Tibial artery (tissue), 4 donors: ENCODE measurements around the gene PRKG1.

Source experiments
- DNase-seq, 2 donors: peaks; one replicate each; pipeline ENCODE4 v3.0.0-alpha.2; 2019
- H3K27ac ChIP-seq, 2 donors: fragments of 200-600 bp; sonication (generic) in 1 of 2; 1 replicate in 1 of 2; 2 replicates in 1 of 2; pipeline ENCODE4 v1.5.1; 2018 to 2019; ENCODE audit warnings: mild to moderate bottlenecking in 1 of 2
- H3K27me3 ChIP-seq, 2 donors: fragments of 200-600 bp; sonication (generic) in 1 of 2; one replicate each; pipeline versions ENCODE4 v1.5.1 to v1.6.0; 2016 to 2019
- H3K36me3 ChIP-seq, 3 donors: fragments of 200-600 bp; sonication (generic) in 2 of 3; one replicate each; pipeline ENCODE4 v1.5.1; 2016 to 2019; ENCODE audit warnings: mild to moderate bottlenecking in 2 of 3
- H3K4me1 ChIP-seq, 4 donors: fragments of 200-600 bp; sonication (generic) in 2 of 4; 1 replicate in 3 of 4; 2 replicates in 1 of 4; pipeline ENCODE4 v1.5.1; 2016 to 2019
- H3K4me3 ChIP-seq, 2 donors: fragments of 200-600 bp; sonication (generic) in 1 of 2; 1 replicate in 1 of 2; 2 replicates in 1 of 2; pipeline ENCODE4 v1.5.1; 2018 to 2019; ENCODE audit warnings: mild to moderate bottlenecking in 2 of 2
- H3K9me3 ChIP-seq, 3 donors: fragments of 200-600 bp; sonication (generic) in 1 of 3; one replicate each; pipeline ENCODE4 v1.5.1; 2016 to 2019
- intact Hi-C: fragments of 100-400 bp; cut with DNase I; formaldehyde crosslinking; loops from one replicate; pipeline ENCODE4 v1.15.0; 2023; ENCODE audit warnings: low total_unique reads
- TF ChIP-seq, protein P1 (sequence below), 2 experiments: fragments of 200-600 bp in 1 of 2; fragments of 450-650 bp in 1 of 2; IDR thresholded peaks; one replicate each; pipeline ENCODE4 v1.5.1; 2017 to 2019; ENCODE audit warnings: antibody characterized with exemption in 2 of 2, mild to moderate bottlenecking in 1 of 2, moderate library complexity in 1 of 2

Gene PRKG1

DNA sequence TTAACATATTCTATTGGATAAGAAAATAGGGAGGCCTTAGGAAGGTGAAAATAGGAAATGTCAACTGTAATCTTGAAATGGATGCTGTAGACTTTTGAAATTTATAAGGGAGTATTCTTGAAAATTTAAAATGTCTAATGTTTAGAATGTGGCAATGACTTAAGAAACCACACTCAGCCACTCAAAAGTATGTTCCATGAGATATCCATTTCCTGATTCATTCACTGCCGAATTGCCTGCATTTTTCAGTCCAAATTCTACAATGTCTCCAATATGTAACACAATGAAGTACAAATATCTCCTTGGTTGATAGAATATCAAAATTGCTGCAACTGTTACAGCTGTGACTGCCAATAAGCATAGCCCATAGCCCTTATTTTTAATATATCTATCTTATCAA lies 25.9 kb downstream of the PRKG1 start:
- intact Hi-C loops = no loop called here
- Histone ChIP-seq H3K27ac (no peak overlapping the region), H3K9me3 (no peaks in the 10 kb centered on the region), H3K4me3 (no peak overlapping the region), H3K27me3 (no peaks in the 10 kb centered on the region), H3K36me3 (no peaks in the 10 kb centered on the region), H3K4me1 (peaks cover 0 to 88% (median 12%) of the 10 kb centered on the region in 4 donors)
- TF ChIP-seq, protein P1, sequence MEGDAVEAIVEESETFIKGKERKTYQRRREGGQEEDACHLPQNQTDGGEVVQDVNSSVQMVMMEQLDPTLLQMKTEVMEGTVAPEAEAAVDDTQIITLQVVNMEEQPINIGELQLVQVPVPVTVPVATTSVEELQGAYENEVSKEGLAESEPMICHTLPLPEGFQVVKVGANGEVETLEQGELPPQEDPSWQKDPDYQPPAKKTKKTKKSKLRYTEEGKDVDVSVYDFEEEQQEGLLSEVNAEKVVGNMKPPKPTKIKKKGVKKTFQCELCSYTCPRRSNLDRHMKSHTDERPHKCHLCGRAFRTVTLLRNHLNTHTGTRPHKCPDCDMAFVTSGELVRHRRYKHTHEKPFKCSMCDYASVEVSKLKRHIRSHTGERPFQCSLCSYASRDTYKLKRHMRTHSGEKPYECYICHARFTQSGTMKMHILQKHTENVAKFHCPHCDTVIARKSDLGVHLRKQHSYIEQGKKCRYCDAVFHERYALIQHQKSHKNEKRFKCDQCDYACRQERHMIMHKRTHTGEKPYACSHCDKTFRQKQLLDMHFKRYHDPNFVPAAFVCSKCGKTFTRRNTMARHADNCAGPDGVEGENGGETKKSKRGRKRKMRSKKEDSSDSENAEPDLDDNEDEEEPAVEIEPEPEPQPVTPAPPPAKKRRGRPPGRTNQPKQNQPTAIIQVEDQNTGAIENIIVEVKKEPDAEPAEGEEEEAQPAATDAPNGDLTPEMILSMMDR (IDR thresholded peaks at IDR 0.05) = no peak
- DNase-seq = no peak

GRCh38 chr10:51103554-51104217 lies 29.4 kb downstream of the PRKG1 start:
- Histone ChIP-seq H3K27me3 (no peaks in the 10 kb centered on the region), H3K4me3 (no peak overlapping the region), H3K4me1 (peaks cover 0 to 81% (median 0%) of the 10 kb centered on the region in 4 donors), H3K9me3 (no peaks in the 10 kb centered on the region), H3K27ac (no peak overlapping the region), H3K36me3 (no peaks in the 10 kb centered on the region)
- TF ChIP-seq, protein P1 (IDR thresholded peaks at IDR 0.05) = no peak
- DNase-seq = no peak
- intact Hi-C loops = no loop called here

DNA sequence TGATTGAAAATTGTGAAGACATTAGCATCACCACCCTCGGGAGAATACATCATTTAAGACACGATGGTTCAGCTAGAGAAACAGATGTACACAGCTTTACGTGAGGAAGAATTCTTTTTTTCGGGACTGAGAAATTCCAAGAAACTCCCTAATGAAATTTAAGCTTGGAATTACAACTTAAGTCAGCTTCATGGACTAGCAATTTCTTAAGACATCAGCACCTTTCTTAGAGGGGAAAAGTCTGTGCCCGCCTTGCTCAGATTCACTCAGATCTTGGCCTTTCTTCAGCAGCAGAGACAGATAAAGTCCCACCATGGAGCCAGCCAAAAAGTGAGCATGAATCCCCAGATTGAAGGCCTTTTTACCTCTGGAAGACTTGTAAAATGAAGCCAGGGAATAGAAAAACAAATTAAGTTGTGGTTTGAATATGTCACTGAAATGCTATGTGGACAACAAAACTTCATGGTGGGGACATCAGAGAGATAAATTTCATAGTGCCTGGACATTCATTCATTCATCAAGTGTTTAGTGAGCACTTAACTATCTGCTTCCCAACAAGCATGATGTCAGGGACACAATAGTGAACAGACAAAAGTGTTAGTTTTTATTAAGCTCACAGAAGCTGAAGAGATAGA lies 32.1 kb downstream of the PRKG1 start:
- Histone ChIP-seq H3K36me3 (no peaks in the 10 kb centered on the region), H3K4me1 (peaks cover 0 to 80% (median 0%) of the 10 kb centered on the region in 4 donors), H3K27ac (no peak overlapping the region), H3K27me3 (no peaks in the 10 kb centered on the region), H3K4me3 (no peak overlapping the region), H3K9me3 (no peaks in the 10 kb centered on the region)
- TF ChIP-seq, protein P1 (IDR thresholded peaks at IDR 0.05) = no peak
- intact Hi-C loops = no loop called here
- DNase-seq = no peak

GRCh38 chr10:51108406-51108805 lies 34.1 kb downstream of the PRKG1 start:
- TF ChIP-seq, protein P1 (IDR thresholded peaks at IDR 0.05) = no peak
- Histone ChIP-seq H3K9me3 (no peaks in the 10 kb centered on the region), H3K4me1 (peaks cover 0 to 80% (median 5%) of the 10 kb centered on the region in 4 donors), H3K36me3 (no peaks in the 10 kb centered on the region), H3K4me3 (no peak overlapping the region), H3K27ac (no peak overlapping the region), H3K27me3 (no peaks in the 10 kb centered on the region)
- intact Hi-C loops = no loop called here
- DNase-seq = no peak

- Histone ChIP-seq H3K27me3 (no peaks in the 10 kb centered on the region), H3K27ac (no peak overlapping the region), H3K4me3 (no peak overlapping the region), H3K36me3 (no peaks in the 10 kb centered on the region), H3K4me1 (peaks cover 0 to 88% (median 6%) of the 10 kb centered on the region in 4 donors), H3K9me3 (no peaks in the 10 kb centered on the region)
- intact Hi-C loops = no loop called here
- TF ChIP-seq, protein P1 (IDR thresholded peaks at IDR 0.05) = no peak
- DNase-seq = no peak
Measured at GRCh38 chr10:51109801-51110533, 35.7 kb downstream of the PRKG1 start.
